ENCODE results near the gene EFHC1. TPM values are rescaled to one million over a fixed set of nuclear protein-coding genes. Genes with fewer than 3 reads are reported as not detected.

The EFHC1 gene
- total and polyA plus RNA-seq, 4 donors: 43.5 to 76.0 (median 44.3) TPM

DNA sequence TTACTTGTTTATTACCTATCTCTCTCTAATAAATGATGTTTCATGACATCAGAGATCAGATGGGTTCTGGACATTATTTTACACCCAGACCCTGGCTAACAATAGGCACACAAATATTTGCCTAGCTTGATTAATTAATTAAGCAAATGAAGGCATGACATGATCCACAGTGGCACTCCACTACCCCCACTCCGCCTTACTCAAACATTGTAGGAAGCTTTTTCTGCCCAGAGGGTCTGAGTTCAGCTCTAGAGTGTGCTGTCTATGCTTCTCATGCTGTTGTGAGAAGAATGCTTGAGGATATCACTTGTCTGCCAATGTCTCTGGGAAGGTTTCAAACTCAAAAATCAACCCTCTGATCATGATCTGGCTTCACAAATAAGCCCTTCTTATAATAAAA is 111.7 kb downstream of the EFHC1 start:
- no peaks in the 10 kb centered on the region for H3K4me1 ChIP-seq (ENCODE audit: control insufficient read depth, insufficient read depth, low read length)
- no peaks in the 10 kb centered on the region for H3K27me3 ChIP-seq (ENCODE audit: control insufficient read depth, insufficient read depth, low read length)
- no peak overlapping the region for H3K4me3 ChIP-seq (ENCODE audit: low read depth, low read length)
- no peak overlapping the region for H3K27ac ChIP-seq (ENCODE audit: low read depth, low read length)
- WGBS (ENCODE audit: insufficient coverage): no CpG with 5 or more reads among the region's 1 CpG
- no peaks in the 10 kb centered on the region for H3K9me3 ChIP-seq (ENCODE audit: control insufficient read depth, insufficient read depth, low read length)
- no peaks in the 10 kb centered on the region for H3K36me3 ChIP-seq (ENCODE audit: control insufficient read depth, insufficient read depth, low read length)
- DNase-seq (ENCODE audit: low read depth in 4 of 6, low spot score in 6 of 6): no peak

DNA sequence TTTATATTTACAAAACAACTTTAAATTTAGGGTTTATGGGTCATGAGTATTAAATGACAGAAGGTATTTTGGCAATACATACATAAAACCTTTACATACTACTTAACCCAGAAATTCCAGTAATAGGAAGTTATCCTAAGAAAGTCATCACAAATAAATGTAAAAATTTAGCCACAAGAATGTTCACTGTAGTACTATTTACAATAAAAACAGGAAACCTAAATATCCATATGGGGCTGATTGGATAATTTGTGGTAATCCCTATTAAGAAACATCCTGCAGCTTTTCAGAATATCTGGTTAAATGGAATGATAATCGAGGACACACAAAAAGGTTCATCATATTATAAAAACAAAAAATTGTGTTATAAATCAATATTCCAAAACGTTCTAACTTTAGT is 112.3 kb downstream of the EFHC1 start:
- no peaks in the 10 kb centered on the region for H3K9me3 ChIP-seq (ENCODE audit: control insufficient read depth, insufficient read depth, low read length)
- no CpG with 5 or more reads among the region's 2 CpGs for WGBS (ENCODE audit: insufficient coverage)
- no peaks in the 10 kb centered on the region for H3K4me1 ChIP-seq (ENCODE audit: control insufficient read depth, insufficient read depth, low read length)
- no peak overlapping the region for H3K27ac ChIP-seq (ENCODE audit: low read depth, low read length)
- no peaks in the 10 kb centered on the region for H3K27me3 ChIP-seq (ENCODE audit: control insufficient read depth, insufficient read depth, low read length)
- DNase-seq (ENCODE audit: low read depth in 4 of 6, low spot score in 6 of 6): no peak
- no peak overlapping the region for H3K4me3 ChIP-seq (ENCODE audit: low read depth, low read length)
- no peaks in the 10 kb centered on the region for H3K36me3 ChIP-seq (ENCODE audit: control insufficient read depth, insufficient read depth, low read length)

DNA sequence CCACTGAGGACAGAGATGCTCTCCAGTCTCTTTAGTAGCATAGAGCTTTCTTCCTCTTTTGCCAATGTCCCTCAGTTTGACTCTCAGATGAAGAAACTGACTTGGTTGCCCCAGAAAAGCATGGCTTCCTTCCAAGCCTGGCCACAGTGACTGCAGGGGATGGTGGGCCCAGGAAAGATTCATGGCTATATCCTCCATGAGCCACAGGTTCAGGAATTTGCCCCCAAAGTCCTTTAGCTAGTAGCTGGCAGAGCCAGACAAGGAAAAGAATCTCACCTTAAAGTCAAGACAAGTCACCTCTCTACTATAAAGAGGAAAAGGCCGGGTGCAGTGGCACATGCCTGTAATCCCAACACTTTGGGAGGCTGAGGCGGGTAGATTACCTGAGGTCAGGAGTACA is 113.3 kb downstream of the EFHC1 start:
- H3K27me3 ChIP-seq (ENCODE audit: control insufficient read depth, insufficient read depth, low read length): no peaks in the 10 kb centered on the region
- H3K9me3 ChIP-seq (ENCODE audit: control insufficient read depth, insufficient read depth, low read length): no peaks in the 10 kb centered on the region
- H3K4me3 ChIP-seq (ENCODE audit: low read depth, low read length): no peak overlapping the region
- no peak for DNase-seq (ENCODE audit: low read depth in 4 of 6, low spot score in 6 of 6)
- no peaks in the 10 kb centered on the region for H3K36me3 ChIP-seq (ENCODE audit: control insufficient read depth, insufficient read depth, low read length)
- H3K27ac ChIP-seq (ENCODE audit: low read depth, low read length): no peak overlapping the region
- WGBS (ENCODE audit: insufficient coverage): 100% methylated on average over 1 of the region's 2 CpGs
- peaks cover 3% of the 10 kb centered on the region for H3K4me1 ChIP-seq (ENCODE audit: control insufficient read depth, insufficient read depth, low read length)

DNA sequence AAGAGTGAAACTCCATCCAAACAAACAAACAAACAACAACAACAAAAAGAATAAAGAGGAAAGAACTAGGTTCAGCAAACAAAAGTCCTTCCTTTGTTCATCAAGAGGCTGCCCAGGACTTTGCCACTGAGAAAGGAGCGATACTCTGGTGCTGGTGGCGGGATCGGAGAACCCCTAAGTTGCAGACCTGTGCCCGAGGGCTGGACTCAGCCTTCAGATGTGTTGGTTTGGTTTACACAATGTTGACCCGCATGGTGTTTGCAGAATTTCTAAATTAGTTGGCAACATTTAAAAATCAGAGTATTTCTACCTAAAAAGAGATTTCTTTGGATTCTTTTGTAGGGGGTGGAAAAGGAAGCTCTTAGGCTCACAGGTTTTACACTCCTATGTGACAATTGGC is 114.2 kb downstream of the EFHC1 start:
- no peak overlapping the region for H3K4me3 ChIP-seq (ENCODE audit: low read depth, low read length)
- 100% methylated on average over 3 of the region's 5 CpGs for WGBS (ENCODE audit: insufficient coverage)
- no peaks in the 10 kb centered on the region for H3K27me3 ChIP-seq (ENCODE audit: control insufficient read depth, insufficient read depth, low read length)
- H3K36me3 ChIP-seq (ENCODE audit: control insufficient read depth, insufficient read depth, low read length): no peaks in the 10 kb centered on the region
- no peaks in the 10 kb centered on the region for H3K9me3 ChIP-seq (ENCODE audit: control insufficient read depth, insufficient read depth, low read length)
- H3K27ac ChIP-seq (ENCODE audit: low read depth, low read length): no peak overlapping the region
- DNase-seq (ENCODE audit: low read depth in 4 of 6, low spot score in 6 of 6): no peak
- peaks cover 3% of the 10 kb centered on the region for H3K4me1 ChIP-seq (ENCODE audit: control insufficient read depth, insufficient read depth, low read length)

DNA sequence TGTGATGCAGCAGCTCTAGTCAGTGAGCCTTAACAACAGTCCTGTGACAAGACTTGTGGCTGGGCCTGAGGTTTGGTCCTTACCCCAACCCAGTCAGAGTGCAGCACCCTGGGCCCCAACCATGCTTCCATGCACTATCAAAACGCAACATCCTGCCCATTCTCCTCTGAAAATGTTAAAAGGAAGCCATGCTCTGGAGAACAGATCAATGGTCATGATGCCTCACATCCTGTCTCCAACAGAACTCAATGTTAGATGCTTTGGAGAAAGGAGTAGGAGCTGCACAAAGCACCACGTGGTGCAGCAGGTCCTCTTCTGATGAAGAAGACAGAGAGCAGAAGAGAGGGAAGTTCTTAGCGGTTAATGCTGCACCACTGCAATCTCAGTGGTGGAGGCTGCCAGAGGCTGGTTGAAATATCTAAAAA is 114.8 kb downstream of the EFHC1 start:
- DNase-seq (ENCODE audit: low read depth in 4 of 6, low spot score in 6 of 6): no peak
- Histone ChIP-seq H3K4me3 (ENCODE audit: low read depth, low read length) (no peak overlapping the region), H3K27ac (ENCODE audit: low read depth, low read length) (no peak overlapping the region), H3K4me1 (ENCODE audit: control insufficient read depth, insufficient read depth, low read length) (peaks cover 3% of the 10 kb centered on the region), H3K9me3 (ENCODE audit: control insufficient read depth, insufficient read depth, low read length) (no peaks in the 10 kb centered on the region), H3K27me3 (ENCODE audit: control insufficient read depth, insufficient read depth, low read length) (no peaks in the 10 kb centered on the region), H3K36me3 (ENCODE audit: control insufficient read depth, insufficient read depth, low read length) (no peaks in the 10 kb centered on the region)
- 82% methylated on average over 2 of the region's 3 CpGs for WGBS (ENCODE audit: insufficient coverage)

DNA sequence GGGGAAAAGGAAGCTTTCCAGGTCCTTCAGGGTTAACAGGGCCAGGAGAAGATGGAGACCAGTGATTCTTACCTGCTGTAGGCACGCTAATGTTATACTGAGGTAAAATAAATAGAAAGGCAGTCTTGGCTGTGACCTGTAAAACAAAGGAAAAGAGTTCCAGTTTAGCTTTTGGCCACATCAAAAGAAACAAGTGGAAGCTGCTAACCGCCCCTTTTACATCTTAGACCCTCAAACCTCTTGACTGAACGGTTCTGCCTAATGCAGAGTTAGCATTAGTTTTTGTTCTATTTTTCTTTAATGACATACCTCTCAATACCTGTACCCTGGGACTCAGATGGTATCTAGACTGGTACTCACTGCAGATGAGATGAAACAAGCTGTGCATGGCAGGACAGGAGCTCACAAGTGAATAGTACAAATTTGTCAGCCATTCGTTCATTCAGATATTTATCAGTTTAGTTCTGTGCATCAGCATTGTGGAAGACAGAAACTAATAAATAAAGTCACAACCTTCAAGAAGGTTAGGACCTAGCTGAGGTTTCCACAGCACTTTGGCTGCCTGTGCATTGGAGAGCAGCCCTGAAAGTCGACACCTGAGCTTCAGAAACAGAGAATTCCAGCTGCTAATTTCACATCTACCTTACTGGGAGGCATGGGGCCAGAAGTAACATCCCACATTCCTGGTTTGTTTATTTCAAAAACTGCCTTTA is 115.7 kb downstream of the EFHC1 start:
- H3K36me3 ChIP-seq (ENCODE audit: control insufficient read depth, insufficient read depth, low read length): no peaks in the 10 kb centered on the region
- no peaks in the 10 kb centered on the region for H3K9me3 ChIP-seq (ENCODE audit: control insufficient read depth, insufficient read depth, low read length)
- 71% methylated on average over 3 of the region's 5 CpGs for WGBS (ENCODE audit: insufficient coverage)
- H3K27me3 ChIP-seq (ENCODE audit: control insufficient read depth, insufficient read depth, low read length): no peaks in the 10 kb centered on the region
- no peak overlapping the region for H3K27ac ChIP-seq (ENCODE audit: low read depth, low read length)
- no peak for DNase-seq (ENCODE audit: low read depth in 4 of 6, low spot score in 6 of 6)
- H3K4me1 ChIP-seq (ENCODE audit: control insufficient read depth, insufficient read depth, low read length): peaks cover 3% of the 10 kb centered on the region
- H3K4me3 ChIP-seq (ENCODE audit: low read depth, low read length): no peak overlapping the region

DNA sequence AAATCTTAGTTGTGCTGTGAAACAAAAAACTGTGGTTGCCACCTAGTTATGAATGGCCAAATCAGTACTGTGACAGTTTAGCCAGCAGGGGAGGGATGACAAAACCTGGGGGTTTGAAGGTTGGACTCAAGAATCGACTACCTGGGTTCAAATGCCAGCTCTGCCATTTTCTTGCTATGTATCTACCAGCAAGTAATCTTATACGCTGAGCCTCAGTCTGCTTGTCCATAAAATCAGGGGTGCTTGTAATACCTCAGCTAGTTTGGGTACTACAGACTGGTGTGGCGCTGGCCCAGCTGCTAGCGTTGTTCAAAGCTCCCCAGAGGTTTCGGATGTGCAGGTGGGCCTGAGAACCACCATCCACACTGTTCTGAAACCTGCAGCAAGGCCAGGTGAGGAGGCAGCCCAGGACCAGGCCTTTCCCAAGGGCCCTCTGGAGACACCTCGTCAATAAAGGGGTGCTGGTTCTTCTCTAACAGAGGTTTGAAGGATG is 116.3 kb downstream of the EFHC1 start:
- H3K4me1 ChIP-seq (ENCODE audit: control insufficient read depth, insufficient read depth, low read length): peaks cover 3% of the 10 kb centered on the region
- DNase-seq (ENCODE audit: low read depth in 4 of 6, low spot score in 6 of 6): no peak
- no peak overlapping the region for H3K4me3 ChIP-seq (ENCODE audit: low read depth, low read length)
- no peaks in the 10 kb centered on the region for H3K27me3 ChIP-seq (ENCODE audit: control insufficient read depth, insufficient read depth, low read length)
- 88% methylated on average over 6 of the region's 6 CpGs for WGBS (ENCODE audit: insufficient coverage)
- H3K9me3 ChIP-seq (ENCODE audit: control insufficient read depth, insufficient read depth, low read length): no peaks in the 10 kb centered on the region
- H3K27ac ChIP-seq (ENCODE audit: low read depth, low read length): no peak overlapping the region
- no peaks in the 10 kb centered on the region for H3K36me3 ChIP-seq (ENCODE audit: control insufficient read depth, insufficient read depth, low read length)

DNA sequence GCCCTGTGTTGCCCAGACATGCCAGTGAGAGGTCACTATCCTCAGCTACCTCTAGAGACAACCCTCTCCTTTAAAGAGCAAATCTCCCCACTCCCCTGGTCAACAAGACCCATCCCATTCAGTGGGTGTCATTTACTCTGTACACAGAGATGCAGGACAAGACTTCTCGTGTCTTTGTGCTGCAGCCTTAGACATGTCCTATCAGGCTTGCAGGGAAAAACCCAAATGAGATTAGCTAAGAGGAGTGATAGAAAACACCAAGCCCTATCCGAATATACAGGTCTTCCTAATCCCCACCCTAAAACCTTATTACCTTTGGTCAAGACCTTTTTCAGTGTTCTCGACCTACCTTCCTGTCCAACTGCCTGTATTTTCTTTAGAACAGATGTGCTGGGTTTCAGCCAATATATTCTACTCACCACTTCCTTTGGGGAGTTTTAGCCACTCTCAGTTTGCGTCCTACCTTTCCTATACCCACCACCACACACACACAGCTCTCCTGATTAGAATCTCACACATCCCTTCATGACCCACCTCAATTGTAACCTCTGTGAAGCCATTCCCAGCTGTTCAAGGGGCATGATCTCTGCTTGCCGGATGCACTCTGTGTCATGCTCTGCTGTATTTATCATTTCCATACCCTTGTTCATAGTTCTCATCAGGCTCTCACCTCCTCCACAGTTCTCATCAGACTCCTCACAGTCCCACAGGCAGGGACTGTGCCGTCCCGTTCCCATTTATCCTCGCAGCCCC is 117.0 kb downstream of the EFHC1 start:
- no peak for DNase-seq (ENCODE audit: low read depth in 4 of 6, low spot score in 6 of 6)
- Histone ChIP-seq H3K4me3 (ENCODE audit: low read depth, low read length) (no peak overlapping the region), H3K4me1 (ENCODE audit: control insufficient read depth, insufficient read depth, low read length) (peaks cover 3% of the 10 kb centered on the region), H3K36me3 (ENCODE audit: control insufficient read depth, insufficient read depth, low read length) (no peaks in the 10 kb centered on the region), H3K27ac (ENCODE audit: low read depth, low read length) (no peak overlapping the region), H3K27me3 (ENCODE audit: control insufficient read depth, insufficient read depth, low read length) (no peaks in the 10 kb centered on the region), H3K9me3 (ENCODE audit: control insufficient read depth, insufficient read depth, low read length) (no peaks in the 10 kb centered on the region)
- 89% methylated on average over 6 of the region's 8 CpGs for WGBS (ENCODE audit: insufficient coverage)

DNA sequence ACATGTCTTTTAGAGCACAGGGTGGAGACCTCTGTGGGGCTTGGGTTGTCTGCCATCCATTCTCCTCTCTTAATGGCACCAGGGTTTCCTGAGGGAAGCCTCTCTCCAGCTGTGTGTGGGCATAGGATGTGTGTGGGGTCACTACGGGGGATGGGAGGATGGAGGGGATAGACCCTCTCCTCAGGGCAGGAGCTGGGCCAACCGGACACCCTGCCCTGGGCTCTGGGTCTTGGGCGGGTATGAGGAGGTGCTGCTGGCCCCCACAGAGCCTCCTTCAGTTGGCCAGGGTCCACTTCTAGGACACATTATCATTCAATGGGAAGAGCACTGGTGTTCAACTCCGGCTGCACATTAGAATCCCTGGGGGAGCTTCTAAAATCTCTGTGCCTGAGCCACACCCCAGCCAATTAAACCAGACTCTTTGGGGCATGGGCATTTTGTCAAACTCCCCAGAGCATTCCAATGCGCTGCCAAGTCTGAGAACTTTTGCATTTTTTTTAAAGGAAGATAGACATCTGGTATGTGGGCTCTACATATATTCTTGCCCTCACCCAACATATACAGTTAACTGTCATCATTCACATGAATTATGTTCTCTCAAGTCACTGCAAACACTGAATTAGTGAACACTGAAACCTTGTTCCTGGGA is 118.2 kb downstream of the EFHC1 start:
- Histone ChIP-seq H3K4me3 (ENCODE audit: low read depth, low read length) (no peak overlapping the region), H3K36me3 (ENCODE audit: control insufficient read depth, insufficient read depth, low read length) (no peaks in the 10 kb centered on the region), H3K27ac (ENCODE audit: low read depth, low read length) (no peak overlapping the region), H3K9me3 (ENCODE audit: control insufficient read depth, insufficient read depth, low read length) (no peaks in the 10 kb centered on the region), H3K4me1 (ENCODE audit: control insufficient read depth, insufficient read depth, low read length) (peaks cover 3% of the 10 kb centered on the region), H3K27me3 (ENCODE audit: control insufficient read depth, insufficient read depth, low read length) (no peaks in the 10 kb centered on the region)
- no peak for DNase-seq (ENCODE audit: low read depth in 4 of 6, low spot score in 6 of 6)
- 73% methylated on average over 3 of the region's 5 CpGs for WGBS (ENCODE audit: insufficient coverage)
